Endothelial cell (in vitro differentiated cells): ENCODE data around the gene SEMA3G. TPM values are rescaled to one million over a fixed set of nuclear protein-coding genes. Genes with fewer than 3 reads are reported as not detected.

Source experiments
- DNase-seq: peaks from one replicate; pipeline ENCODE4 v3.0.0; 2021; ENCODE audit warnings: low spot score
- H3K27ac Mint-ChIP-seq: one replicate; pipeline ENCODE4 v1.8.0; 2021; ENCODE audit warnings: mixed read lengths, inconsistent platforms; ENCODE audit not compliant: unreplicated experiment
- H3K27me3 Mint-ChIP-seq: one replicate; pipeline ENCODE4 v1.8.0; 2021; ENCODE audit warnings: mild to moderate bottlenecking, moderate library complexity, mixed read lengths, inconsistent platforms; ENCODE audit not compliant: unreplicated experiment
- H3K36me3 Mint-ChIP-seq: one replicate; pipeline ENCODE4 v1.8.0; 2021; ENCODE audit warnings: mild to moderate bottlenecking, low read depth, mixed read lengths, inconsistent platforms; ENCODE audit not compliant: unreplicated experiment
- H3K4me1 Mint-ChIP-seq: one replicate; pipeline ENCODE4 v1.8.0; 2021; ENCODE audit warnings: mild to moderate bottlenecking, mixed read lengths, inconsistent platforms; ENCODE audit not compliant: unreplicated experiment
- H3K4me3 Mint-ChIP-seq: one replicate; pipeline ENCODE4 v1.8.0; 2021; ENCODE audit warnings: mild to moderate bottlenecking, mixed read lengths, inconsistent platforms; ENCODE audit not compliant: unreplicated experiment
- H3K9me3 Mint-ChIP-seq: one replicate; pipeline ENCODE4 v1.8.0; 2021; ENCODE audit warnings: mixed read lengths, inconsistent platforms; ENCODE audit not compliant: unreplicated experiment
- CTCF ChIP-seq: fragments of 200-600 bp; sonication (generic); IDR thresholded peaks from one replicate; pipeline ENCODE4 v1.5.0; 2021; ENCODE audit warnings: antibody characterized with exemption; ENCODE audit not compliant: unreplicated experiment
- total RNA-seq: library from RNA; stranded (reverse); fragmentation: NEBNext Ultra II Directional; extraction: Animal tissue kit (Norgen Biotek cat#: 25700); gene quantifications from one replicate; pipeline ENCODE4 v1.2.1, GENCODE V29; 2021; ENCODE audit not compliant: unreplicated experiment

Gene SEMA3G
- total RNA-seq, 1 donor from 2014 or later = 175 TPM

- DNase-seq = no peak
- TF ChIP-seq CTCF = no peak
- Mint-ChIP-seq H3K36me3 (peaks cover 64% of the 10 kb centered on the region), H3K27me3 (peaks cover 19% of the 10 kb centered on the region), H3K4me3 (no peak overlapping the region), H3K27ac (peak overlapping the region; percentile 30), H3K9me3 (no peaks in the 10 kb centered on the region), H3K4me1 (peaks cover 33% of the 10 kb centered on the region)
Observed at GRCh38 chr3:52483081-52483480, 38.2 kb upstream of the SEMA3G start.

- Mint-ChIP-seq H3K9me3 (no peaks in the 10 kb centered on the region), H3K27ac (peak overlapping the region; percentile 74), H3K4me1 (peaks cover 29% of the 10 kb centered on the region), H3K4me3 (no peak overlapping the region), H3K27me3 (peaks cover 15% of the 10 kb centered on the region), H3K36me3 (peaks cover 65% of the 10 kb centered on the region)
- peak; percentile 88 for TF ChIP-seq CTCF
- peak; percentile 80 for DNase-seq
Observed at GRCh38 chr3:52481819-52482521, 37.1 kb upstream of the SEMA3G start.

GRCh38 chr3:52480768-52481715, 36.1 kb upstream of the SEMA3G start:
- peaks cover 15% of the 10 kb centered on the region for H3K27me3 Mint-ChIP-seq
- H3K9me3 Mint-ChIP-seq = no peaks in the 10 kb centered on the region
- peak overlapping the region; percentile 43 for H3K27ac Mint-ChIP-seq
- peaks cover 29% of the 10 kb centered on the region for H3K4me1 Mint-ChIP-seq
- peaks cover 64% of the 10 kb centered on the region for H3K36me3 Mint-ChIP-seq
- DNase-seq = no peak
- peak overlapping the region; percentile 68 for H3K4me3 Mint-ChIP-seq
- no peak for TF ChIP-seq CTCF

- peaks cover 29% of the 10 kb centered on the region for H3K4me1 Mint-ChIP-seq
- no peaks in the 10 kb centered on the region for H3K9me3 Mint-ChIP-seq
- no peak for DNase-seq
- no peak overlapping the region for H3K27ac Mint-ChIP-seq
- peaks cover 60% of the 10 kb centered on the region for H3K36me3 Mint-ChIP-seq
- H3K4me3 Mint-ChIP-seq = no peak overlapping the region
- peaks cover 15% of the 10 kb centered on the region for H3K27me3 Mint-ChIP-seq
- TF ChIP-seq CTCF = no peak
Observed at GRCh38 chr3:52479877-52480575, 35.1 kb upstream of the SEMA3G start.
